GM18505 (cell line): ENCODE measurements around the gene DRD4.

Source experiments
- ATAC-seq: cut with Tn5 transposase; IDR thresholded peaks from one replicate; pipeline ENCODE4 v1.9.1; 2021; ENCODE audit not compliant: unreplicated experiment
- POLR2A ChIP-seq: IDR thresholded peaks from 4 replicates; pipeline ENCODE4 v1.6.1; 2011; ENCODE audit warnings: borderline replicate concordance; ENCODE audit not compliant: insufficient read depth, insufficient read length; ENCODE audit errors: extremely low read depth

The DRD4 gene

DNA sequence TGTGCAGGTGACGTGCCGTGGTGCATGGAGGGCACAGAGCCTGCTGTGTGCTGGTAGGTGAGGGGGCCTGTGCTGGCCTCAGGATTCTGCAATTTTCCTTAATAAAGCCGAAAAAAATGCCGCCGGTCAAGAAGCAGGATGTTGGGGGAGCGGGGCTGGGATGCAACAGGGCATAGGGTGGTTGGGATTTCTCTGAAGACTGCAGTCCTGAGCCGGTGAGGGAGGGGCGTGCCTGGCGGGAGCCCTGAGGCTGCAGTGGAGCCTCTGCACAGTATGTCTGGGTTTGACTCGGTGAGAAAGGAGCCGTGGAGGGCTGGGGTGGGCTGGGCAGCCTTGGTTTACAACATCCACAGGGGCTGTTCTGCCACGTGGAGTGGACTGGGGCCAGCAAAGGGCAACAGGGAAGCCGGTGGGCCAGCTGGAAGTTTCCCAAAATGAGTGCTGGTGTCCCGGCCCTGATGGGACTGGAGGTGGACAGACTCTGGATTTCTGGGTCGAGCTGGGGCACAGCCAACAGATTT lies 13.7 kb upstream of the DRD4 start:
- TF ChIP-seq POLR2A = no peak
- ATAC-seq = no peak

- no peak for TF ChIP-seq POLR2A
- no peak for ATAC-seq
Measured at GRCh38 chr11:623999-624704, 12.9 kb upstream of the DRD4 start.

DNA sequence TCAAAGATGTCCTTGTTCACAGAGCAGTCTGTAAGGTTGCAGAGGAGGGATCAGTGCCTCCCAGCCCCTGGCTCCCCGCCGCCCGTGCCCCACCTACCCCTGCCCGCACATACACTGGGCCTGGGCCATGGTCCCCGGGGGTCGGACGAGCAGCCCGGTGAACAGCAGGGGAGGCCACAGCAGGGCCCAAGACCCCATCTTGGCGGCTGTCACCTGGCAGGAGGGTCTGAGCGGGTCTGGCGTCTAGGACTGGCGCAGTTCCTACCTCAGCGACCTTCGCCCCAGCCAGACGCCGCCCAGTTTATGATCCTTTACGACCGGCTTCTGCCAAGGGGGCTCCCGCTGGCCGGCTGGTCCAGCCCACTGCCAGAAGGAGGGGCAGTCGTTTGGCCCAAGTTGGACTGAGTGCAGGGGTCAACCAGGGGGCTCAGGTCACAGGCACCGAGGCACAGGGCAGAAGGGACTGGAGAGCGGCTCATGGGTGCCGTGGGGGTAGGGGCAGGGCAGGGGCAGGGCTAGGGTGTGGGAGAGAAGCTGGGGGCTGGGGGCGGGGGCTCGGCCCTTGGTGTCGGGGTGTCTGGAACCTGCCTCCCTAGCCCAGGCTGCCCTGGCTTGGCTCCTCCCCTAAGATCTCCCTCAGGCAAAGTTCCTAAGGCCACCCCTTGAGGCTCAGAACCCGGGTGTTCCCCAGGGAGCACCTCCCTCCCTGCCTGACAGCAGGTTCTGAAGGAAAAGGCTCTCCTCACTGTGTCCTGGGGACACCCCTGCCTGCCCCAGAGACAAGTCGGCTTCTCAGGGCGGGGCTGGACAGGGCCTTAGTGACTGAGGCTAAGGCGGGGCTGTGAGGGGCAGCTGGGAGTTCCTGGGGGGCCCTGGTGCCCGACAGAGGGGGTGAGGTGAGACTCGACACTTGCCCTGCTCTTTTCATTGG lies 12.1 kb upstream of the DRD4 start, which contains the start of gene CDHR5:
CDHR5 (minus strand) TSS at position 251 of the 931 bp plus-strand sequence; CDS start at position 198, 53 bp downstream.
- no peak for TF ChIP-seq POLR2A
- no peak for ATAC-seq

DNA sequence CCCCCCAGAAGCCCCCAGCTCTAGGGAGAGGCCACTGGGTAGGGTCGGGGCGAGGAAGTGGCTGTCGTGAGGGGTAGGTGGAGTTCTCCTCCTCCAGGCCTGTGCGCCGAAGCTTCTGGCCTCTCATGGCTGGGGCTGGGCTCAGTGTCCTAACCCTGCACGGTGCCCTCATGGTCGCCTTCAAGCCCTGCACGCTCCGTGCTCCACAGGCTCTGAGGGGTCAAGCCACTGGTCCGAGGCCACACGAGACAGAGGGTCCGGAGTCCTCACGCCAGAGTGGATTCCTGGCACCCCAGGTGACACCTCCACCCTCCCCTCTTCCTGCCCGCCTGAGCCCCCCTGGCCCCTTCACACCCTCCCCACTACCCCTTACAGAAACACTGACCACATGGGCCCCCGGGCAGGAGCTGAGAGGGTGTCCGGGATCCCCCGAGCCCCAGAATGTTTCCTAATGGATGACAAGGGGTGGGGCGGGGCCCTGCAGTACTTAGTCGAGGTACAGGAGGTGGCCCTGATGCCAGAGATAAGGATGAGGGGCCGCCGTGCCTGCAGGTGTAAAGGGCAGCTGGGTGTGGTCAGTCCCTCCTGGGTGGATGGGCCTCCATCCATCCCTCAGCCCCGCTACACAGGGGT lies 11.3 kb upstream of the DRD4 start:
- no peak for TF ChIP-seq POLR2A
- no peak for ATAC-seq

DNA sequence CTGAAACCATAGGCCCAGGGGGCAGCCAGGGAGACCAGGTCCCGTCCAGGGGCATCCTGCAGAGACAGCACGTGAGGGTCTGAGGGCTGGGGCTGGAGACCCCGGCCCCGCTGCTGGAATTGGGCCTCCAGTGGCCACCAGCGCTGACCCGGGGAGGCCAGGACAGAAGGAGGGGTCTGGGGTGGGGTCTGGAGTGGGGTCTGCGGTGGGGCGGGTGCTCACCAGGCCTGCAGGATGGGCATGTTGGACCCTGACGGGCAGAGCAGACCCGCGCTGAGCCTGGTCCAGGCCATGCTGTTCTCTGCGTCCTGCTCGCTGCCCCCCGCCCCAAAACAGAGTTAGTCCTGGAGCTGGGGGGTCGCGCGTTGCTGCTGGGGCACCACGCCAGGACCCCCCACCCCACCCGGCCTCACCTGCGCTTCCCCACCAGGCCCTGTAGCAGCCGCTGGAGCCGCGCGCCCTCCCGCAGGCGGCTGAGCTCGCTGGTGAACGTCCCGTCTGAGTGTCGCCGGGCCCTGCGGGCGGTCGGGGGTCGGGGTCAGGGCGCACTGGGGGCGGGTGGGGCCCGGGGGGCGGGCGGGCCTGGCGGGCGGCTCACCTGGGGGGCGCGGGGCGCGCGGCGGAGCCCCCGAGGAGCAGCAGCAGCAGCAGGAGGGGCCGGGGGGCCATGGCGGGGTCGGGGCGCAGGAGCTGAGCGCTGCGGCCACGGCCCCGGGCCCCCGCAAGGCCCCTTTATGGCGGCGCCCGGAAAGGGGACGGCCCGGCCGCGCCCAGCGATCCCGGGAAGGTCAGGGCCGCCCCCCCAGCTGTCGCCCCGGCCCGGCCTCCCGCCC lies 10.4 kb upstream of the DRD4 start, which contains the start of gene SCT:
SCT (minus strand) TSS at position 707 of the 833 bp plus-strand sequence; CDS start at position 669, 38 bp downstream.
- no peak for ATAC-seq
- TF ChIP-seq POLR2A = no peak

DNA sequence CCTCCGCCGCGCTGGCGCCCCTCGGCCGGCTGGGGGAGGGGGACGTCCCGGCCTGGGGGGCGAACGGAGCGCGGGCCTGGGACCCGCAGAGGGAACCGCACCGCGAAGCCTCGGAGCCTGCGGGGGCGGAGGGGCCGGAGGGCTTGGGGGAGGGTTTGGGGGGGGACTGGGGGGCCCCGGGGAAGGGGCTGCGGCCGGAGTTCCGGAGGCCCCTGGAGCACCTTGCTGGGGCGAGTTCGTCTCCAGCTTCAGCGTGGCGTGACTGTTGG lies 9.8 kb upstream of the DRD4 start:
- TF ChIP-seq POLR2A = no peak
- ATAC-seq = no peak

DNA sequence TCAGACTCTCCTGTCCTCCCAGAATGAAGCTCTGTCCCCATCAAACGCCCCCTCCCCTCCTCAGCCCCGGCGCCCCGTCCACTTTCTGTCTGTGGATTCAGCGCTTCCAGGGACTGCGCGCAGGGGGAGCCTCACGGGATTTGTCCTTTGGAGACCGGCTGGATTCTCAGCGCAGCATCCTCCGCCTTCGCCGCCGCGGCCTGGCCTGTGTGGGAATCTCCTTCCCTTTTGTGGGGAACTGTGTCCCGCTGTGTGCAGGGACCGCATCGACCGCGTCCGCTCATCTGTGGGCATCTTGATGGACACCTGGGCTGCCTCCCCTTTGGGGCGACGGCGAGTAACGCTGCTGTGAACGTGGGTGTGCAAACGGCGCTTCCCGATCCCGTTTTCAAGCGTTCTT lies 9.0 kb upstream of the DRD4 start:
- ATAC-seq = no peak
- no peak for TF ChIP-seq POLR2A

GRCh38 chr11:629237-629583 lies 7.9 kb upstream of the DRD4 start:
- ATAC-seq = no peak
- TF ChIP-seq POLR2A = no peak

DNA sequence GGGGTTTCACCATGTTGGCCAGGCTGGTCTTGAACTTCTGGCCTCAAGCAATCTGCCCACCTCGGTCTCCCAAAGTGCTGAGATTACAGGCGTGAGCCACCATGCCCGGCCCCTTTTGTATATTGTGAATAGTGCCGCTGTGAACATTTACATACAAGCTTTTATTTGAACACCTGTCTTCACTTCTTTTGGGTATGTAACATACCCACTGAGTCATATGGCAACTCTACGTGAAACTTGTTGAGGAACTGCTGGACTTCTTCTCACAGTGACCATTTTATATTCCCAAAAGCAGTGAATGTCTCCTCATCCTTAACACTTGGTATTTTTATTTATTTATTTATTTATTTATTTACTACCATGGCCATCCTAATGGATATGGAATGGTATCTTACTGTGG lies 6.2 kb upstream of the DRD4 start:
- no peak for ATAC-seq
- TF ChIP-seq POLR2A = no peak

DNA sequence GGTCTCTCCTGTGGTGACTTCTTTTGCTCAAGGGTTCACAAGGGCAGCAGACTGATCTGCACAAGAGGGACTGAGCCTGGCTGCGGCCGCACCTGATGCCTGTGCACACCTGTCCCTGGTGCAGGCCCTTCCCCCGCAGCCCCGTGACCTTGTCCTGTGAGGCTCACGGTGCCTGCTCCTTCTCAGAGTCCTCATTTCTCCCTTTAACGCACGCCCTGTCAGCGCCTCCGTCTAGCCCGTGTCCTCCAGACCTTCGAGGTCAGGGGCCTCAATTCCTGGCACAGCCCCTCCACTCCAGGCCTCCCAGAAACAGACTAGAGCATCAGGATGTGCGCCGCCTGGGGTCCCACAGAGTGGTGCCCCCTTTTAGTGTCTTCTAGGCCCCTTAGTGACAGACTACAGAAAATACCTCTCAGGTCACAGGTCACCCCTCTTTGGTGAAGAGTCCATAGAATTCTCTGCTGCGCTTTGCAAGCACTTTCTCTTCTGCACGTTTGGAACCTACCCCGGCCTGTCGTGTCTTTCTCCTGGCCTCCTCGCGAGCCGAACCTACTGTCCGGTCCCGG lies 1.0 kb upstream of the DRD4 start:
- TF ChIP-seq POLR2A = no peak
- no peak for ATAC-seq

DNA sequence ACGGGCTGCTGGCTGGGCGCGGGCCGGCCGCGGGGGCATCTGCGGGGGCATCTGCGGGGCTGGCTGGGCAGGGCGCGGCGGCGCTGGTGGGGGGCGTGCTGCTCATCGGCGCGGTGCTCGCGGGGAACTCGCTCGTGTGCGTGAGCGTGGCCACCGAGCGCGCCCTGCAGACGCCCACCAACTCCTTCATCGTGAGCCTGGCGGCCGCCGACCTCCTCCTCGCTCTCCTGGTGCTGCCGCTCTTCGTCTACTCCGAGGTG lies 194 bp downstream of the DRD4 start:
- ATAC-seq = no peak
- TF ChIP-seq POLR2A = no peak

DNA sequence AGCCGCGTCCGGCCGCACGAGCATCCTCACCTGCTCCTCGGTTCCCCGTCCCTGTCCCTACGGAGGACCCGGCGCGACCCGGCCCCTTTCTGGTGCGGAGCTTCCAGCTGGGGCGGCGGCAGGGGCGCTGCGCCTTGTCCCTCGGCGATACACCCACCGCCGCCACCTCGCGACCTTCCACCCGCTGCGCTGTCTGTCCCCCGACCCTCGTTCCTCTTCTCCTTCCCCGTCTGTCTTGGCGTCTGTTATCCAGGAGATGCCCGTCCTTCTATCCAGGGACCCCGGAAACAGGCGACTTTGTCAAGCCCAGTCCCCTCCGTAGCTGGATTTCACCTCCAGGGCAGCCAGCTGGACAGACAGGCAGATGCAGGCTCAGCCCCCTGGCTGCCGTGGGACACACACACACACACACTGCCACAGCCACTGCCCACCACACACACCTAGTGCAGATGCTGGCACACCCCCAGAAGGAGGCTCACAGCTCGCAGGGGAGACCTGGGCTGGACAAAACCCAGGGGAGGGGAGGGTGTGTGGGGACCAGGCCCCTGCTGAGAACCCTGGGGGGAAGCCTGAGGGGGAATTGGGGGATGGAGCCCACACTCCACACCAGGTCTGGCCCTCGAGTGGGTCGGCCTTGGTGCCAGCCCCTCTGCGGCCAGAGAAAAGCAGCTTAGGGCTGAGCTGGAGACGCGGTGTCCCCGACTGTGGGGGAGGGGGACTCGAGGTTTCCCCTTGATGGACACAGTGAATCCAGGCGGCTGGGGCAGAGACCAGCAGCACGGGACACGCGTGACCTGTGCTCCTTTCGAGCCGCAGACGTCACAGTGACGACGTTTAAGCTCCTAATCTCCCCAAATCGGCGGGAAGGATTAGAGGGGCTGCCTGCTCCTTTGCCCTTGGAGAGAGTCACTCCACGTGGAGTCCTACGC lies 788 bp downstream of the DRD4 start:
- ATAC-seq = no peak
- TF ChIP-seq POLR2A = no peak
